Stimulated activated CD4-positive, alpha-beta T cell treated with anti-CD3 and anti-CD28 coated beads, Interleukin-15, amount 100 ng/mL, for 24 hours (primary cell): Measurements from ENCODE around the gene PCBP4.

Experiments used
- DNase-seq: peaks from one replicate; pipeline ENCODE4 v3.0.0-alpha.2; 2020

PCBP4 gene

DNA sequence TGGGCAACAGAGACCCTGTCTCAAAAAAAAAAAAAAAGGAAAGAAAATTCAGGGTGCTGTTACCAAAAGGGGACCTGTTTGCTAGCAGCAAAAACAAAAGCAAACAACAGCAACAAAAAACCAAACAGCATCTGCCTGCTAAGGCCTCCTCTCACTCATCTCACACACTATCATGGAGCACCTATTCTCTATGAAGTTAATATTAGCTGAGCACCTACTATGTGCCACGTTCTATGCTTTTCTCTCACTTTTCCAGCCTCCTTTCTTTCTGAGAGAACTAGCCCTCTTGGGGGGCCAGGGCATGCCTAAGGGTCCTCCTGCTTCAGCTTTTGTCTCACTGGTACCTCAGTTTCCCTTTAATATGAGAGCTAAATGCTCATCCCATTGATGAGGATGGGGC, 12.5 kb downstream of the PCBP4 start:
- no peak for DNase-seq

DNA sequence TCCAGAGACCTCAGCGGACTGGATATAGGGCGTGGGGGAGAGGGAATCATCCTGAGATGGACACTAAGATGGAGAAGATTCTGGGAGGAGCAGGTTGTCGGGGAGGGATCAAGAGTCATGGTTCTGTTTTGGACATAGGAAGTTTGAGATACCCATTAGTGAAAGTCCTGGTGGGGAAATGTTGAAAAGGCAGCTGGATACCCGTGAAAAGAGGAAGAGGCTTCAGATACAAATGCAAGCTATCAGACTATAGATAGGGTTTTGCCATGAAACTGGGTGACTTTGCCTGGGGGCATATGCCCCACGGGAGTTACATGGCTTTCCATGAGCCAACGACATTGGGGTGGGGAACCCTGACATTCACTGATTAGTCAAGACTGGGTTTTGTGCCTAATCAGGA, 13.1 kb downstream of the PCBP4 start:
- DNase-seq = no peak

DNA sequence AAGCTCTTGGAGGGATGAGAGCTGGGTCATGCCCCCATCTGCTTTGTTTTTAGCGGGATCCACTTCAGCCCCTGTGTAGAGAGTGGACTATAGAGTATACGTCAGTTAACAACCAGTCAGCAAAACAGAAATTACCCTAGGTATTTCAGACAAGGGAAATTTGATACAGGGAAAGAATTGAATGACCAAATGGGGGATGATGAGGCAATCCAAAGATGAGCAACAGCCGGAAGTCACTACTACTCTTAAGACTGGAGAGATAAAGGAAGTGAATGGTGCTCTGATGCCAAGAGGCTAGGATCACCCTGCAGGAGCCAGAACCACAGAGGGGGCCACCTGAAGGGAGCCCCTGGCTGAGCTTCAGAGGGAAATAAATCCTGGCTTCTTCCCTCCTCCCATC, 13.8 kb downstream of the PCBP4 start:
- DNase-seq = no peak

DNA sequence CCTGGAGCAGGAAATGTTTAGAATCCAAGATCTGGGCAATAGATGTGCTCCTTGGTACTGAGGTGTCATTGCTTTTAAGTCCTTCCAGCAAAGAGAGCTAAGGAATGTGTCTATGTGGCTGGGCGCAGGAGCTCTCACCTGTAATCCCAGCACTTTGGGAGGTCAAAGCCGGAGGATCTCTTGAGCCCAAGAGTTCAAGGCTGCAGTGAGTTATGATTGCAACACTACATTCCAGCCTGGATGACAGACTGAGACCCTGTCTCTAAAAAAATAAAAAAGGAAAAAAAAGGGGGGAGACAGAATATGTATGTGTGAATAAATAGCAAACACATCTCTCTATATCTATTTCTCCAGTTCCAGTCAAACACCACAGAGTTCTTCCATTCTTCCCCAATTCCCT, 16.4 kb downstream of the PCBP4 start:
- DNase-seq = no peak

DNA sequence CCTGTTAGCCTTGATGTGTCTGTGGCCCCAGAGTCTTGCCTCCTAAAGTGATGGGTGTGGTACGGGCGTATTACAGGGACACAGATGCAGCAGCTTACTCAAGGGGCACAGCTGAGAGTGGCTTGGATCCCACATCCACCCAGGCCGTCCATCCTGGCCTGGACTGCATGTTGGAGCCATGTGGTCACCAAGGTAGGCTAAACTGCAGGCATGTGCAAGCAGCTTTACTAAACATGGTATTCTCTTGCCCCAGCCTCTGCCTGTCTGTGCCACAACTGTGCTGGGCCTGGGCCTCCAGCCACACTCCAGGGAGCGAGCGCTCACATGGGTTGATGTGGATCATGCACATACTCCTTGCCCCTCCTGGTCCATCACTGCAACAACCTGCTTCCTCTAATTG, 18.1 kb downstream of the PCBP4 start:
- no peak for DNase-seq

DNA sequence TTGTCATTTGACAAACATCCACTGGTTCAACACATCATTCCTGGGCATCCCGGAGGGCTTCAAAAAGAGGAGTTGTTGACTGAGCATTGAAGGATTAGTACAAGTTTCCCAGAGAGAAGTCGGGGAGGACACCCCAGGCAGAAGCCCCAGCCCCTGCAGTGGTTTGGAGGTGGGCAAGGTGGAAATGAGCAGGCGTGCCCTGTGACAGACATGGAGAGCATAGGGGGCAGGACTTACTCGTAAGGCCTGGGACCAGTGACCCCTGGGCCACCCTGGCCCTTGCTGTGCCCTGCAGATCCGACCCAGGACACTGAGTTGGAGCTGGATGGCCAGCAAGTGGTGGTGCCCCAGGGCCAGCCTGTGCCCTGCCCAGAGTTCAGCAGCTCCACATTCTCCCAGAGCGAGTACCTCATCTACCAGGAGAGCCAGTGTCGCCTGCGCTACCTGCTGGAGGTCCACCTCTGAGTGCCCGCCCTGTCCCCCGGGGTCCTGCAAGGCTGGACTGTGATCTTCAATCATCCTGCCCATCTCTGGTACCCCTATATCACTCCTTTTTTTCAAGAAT, 19.2 kb downstream of the PCBP4 start:
- DNase-seq = no peak

DNA sequence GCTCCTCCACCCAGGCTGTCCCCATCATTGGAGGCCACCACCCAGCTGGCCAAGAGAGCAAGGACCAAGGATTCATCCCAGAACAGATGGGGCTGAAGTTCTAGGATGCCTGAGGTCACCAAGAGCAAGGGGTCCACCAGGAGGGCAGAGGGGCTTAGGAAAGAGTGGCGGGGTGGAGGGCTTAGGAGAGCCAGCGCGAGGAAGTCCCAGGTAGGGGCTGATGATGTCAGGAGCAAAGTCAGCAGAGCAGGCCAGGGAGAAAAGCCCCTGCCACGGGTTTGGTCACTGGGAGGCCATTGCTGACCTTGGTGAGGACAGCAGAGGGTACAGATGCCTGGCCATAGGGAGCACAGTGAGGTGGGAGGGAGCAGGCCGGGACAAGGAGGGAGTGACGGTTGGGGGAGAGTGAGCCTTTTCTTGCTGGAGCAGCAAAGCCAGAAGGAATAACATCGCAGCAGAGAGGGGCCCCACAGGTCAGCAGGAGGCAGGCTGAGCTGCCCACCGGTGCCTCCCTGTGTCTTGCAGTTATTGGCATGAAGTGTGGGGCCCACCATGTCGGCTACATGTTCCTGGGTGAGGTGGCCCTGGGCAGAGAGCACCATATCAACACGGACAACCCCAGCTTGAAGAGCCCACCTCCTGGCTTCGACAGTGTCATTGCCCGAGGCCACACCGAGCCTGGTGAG, 19.9 kb downstream of the PCBP4 start:
- no peak for DNase-seq

DNA sequence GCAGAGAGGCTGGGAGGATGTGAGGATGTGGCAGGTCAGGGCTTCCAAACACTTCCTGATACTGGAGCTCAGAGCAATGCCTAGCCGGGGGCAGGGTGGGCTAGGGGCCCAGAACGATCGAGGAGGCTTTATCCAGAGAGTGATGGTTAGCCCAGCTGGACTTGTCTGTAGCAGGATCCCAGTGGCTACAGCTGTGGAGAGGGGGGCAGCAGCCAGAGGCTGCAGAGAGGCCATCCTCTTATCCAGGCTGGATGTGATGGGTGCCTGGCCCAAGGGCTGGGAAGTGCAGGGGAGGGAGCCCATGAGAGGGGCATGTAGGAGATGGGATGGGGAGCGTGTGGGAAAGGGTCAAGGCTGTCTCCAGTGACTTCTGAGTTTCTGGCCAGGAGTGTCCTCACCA, 20.5 kb downstream of the PCBP4 start:
- DNase-seq = no peak

DNA sequence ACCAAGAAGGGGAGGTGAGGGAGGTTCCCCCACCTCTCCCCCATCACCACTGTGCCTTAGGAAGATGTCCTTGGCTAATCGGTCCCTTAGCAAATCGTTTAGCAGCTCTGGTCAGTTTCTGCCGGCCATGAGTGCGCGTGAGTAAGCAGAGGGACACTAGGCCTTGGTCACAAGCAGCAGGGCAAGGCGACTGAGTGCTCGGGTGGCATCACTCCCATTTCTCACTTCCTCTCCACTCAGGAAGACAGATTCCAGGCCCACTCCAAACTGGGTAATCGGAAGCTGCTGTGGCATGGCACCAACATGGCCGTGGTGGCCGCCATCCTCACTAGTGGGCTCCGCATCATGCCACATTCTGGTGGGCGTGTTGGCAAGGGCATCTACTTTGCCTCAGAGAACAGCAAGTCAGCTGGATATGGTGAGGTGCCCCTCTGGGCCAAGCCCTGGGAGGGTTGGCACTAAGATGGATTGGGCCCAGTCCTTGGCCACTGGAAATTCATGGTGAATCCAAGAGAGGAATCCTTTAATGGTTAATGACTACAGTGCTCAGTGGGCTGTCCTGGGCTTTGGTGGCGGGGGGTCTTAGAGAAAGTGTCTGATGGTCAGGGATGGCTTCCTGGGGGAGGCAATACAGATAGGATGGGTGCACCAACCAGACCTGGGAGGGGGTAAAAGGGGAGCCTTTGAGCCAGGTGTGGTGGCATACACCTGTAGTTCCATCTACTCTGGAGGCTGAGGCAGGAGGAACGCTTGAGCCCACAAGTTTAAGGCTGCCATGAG, 21.1 kb downstream of the PCBP4 start:
- DNase-seq = no peak

DNA sequence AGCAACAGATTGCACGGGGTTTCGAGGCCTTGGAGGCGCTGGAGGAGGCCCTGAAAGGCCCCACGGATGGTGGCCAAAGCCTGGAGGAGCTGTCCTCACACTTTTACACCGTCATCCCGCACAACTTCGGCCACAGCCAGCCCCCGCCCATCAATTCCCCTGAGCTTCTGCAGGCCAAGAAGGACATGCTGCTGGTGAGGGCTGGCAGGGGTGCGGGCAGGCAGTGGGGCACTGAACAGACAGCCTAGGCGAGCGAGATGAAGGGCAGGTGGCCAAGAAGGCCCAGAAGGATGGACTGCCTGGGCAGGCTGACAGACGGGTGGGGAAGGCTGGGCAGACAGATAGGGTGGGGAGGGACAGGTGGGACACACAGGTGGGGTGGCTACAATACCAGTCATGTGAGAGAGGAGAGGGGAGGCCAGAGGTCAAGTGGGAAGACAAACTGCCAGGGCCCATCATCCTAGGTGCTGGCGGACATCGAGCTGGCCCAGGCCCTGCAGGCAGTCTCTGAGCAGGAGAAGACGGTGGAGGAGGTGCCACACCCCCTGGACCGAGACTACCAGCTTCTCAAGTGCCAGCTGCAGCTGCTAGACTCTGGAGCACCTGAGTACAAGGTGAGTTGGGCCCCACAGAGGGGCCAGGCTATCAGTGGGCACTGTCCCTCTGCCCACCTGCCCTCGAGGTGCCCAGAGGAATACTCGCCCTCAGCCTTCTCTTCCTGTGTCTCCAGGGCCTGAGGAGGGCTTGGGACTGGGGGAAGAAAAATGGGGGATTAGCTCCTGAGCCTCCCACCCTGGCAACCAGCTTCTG, 22.0 kb downstream of the PCBP4 start:
- no peak for DNase-seq

DNA sequence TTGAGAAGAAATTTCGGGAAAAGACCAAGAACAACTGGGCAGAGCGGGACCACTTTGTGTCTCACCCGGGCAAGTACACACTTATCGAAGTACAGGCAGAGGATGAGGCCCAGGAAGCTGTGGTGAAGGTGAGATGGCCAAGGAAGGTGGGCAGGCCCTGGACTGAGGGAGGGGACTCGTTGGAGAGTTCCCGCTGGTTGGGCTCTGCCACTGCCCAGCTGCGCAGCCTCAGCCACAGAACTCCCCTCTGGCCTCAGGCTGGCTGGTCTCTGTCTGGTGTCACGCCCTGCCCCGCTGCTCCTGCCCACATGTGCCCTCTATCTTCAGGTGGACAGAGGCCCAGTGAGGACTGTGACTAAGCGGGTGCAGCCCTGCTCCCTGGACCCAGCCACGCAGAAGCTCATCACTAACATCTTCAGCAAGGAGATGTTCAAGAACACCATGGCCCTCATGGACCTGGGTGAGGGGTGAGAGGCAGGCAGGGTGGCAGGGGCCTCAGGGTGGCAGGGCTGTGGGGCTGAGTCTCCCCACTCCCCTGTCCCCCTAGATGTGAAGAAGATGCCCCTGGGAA, 22.7 kb downstream of the PCBP4 start:
- DNase-seq = no peak

DNA sequence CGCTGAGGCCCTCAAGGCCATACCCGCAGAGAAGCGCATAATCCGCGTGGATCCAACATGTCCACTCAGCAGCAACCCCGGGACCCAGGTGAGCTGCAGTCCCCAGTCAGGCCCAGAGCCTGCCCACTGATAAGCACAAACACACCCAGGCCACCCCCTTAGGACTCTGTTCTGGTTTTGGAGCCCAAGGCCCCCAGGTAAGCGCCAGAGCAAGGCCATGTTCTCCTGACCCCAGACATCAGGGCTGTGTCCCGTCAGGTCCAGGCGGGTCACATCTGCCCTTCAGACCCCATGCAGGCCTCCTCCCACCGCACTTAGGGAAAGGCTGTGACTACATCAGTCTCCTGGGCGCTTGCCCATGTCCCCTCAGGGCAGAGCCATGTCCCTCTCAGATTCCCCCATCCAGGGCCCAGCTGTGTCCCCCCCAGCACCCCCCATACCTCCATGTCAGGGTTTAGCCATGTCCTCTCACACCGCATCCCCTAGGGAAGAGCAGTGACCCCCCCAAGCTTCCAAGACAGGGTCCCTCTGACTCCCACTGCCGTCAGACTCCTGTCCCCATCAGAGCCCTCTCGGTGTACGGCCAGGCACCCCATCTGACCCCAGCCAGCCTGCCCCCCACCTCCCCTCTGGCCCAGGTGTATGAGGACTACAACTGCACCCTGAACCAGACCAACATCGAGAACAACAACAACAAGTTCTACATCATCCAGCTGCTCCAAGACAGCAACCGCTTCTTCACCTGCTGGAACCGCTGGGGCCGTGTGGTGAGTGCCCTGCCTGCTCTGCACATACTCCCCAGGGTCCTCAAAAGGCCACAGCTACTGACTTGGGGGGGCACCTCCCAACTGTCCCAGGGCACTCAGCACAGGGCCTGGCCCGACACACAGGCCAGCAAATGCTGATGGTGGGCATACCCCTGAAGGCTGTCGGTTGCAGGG, 23.5 kb downstream of the PCBP4 start:
- DNase-seq = no peak

DNA sequence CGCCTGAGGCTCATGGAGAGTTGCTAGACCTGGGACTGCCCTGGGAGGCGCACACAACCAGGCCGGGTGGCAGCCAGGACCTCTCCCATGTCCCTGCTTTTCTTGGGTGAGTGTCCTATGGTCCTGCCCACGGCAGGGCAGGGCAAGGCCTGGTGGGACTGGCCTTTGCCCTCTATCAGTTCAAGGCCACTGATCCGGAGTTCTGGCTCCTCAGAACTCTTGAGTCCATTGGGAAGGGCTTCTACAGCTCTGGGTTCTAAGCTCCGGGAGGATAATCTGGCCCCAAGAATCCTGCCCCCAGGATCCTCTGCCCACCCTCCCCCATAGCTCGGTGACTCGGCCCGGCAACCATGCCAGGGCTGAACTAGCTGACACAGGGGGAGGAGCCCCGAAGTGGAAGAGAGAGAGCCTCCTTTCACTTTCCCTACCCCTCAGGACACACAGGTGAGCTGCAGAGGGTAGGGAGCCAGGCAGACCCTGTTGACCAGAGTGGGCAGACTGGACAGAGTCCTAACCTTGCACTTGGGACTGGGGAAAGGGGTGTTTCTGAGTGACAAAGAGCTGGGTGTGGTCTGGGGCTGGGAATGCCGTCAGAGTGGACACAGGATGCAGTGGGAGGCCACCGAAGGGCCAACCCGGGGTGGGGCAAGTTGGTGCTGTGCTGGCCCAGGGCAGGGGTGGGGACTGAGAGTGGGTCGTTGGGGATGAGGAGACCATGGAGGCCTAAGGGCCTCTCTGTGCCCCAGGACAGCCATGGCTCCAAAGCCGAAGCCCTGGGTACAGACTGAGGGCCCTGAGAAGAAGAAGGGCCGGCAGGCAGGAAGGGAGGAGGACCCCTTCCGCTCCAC, 24.4 kb downstream of the PCBP4 start:
- DNase-seq = peak; percentile 79

DNA sequence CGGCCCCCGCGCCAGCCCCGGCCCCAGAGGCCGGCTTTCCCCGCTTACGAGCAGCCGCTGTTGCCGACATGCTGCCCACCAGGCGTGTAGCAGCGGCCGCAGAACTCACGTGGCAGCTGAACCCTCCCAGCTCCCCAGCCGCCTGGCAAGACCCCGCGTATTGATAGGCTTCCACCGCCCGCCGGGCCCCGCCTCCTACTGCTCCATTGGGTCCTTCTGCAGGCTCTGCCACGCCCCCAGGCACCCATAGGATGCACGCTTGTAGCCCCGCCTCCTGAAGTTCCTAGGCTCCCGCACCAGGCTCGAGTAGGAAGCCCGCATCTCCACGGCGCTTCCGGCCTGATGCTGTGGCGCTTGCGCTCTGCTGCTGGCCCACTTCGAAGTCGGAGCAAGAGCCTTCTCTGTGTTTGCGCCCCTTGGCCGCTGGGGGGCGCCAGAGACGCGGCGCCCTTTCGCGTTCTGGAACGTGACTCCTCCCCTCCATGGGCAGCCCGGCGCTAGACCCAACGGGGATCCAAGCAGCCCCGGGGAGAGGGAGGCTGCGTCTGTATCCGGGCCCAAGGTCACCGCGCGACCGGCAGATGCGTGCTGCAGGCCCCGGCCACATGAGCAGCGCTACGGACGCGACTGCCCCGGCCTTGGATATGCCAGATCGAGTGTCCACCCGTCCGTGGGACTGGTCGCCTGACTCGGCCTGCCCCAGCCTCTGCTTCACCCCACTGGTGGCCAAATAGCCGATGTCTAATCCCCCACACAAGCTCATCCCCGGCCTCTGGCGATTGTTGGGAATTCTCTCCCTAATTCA, 25.3 kb downstream of the PCBP4 start, which contains the start of the genes PARP3 and RRP9:
Gene PARP3, plus strand, starts transcription at position 566 of the 805 bp plus-strand sequence. CDS start 993 bp downstream, outside the sequence.
Gene RRP9, minus strand, starts transcription at position 107 of the 805 bp plus-strand sequence. Its CDS starts 37 bp downstream, at position 70.
- peak; percentile 100 for DNase-seq

DNA sequence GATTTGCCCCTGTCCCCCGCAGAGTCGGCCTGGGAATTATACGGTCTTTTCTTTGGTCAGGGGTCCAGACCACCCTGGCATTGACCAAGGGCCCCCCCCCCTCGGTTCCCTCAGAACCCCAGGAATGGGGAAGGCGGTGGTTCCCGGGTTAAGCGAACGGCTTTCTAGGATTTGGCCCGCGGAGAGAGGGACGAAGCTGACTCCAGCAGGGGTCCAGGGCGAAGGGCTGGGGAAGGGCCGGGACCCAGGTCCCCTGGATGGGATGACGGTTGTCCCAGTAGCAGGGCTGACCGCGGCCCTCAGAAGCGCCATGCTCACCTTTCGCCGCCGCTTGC, 25.8 kb downstream of the PCBP4 start:
- DNase-seq = no peak

DNA sequence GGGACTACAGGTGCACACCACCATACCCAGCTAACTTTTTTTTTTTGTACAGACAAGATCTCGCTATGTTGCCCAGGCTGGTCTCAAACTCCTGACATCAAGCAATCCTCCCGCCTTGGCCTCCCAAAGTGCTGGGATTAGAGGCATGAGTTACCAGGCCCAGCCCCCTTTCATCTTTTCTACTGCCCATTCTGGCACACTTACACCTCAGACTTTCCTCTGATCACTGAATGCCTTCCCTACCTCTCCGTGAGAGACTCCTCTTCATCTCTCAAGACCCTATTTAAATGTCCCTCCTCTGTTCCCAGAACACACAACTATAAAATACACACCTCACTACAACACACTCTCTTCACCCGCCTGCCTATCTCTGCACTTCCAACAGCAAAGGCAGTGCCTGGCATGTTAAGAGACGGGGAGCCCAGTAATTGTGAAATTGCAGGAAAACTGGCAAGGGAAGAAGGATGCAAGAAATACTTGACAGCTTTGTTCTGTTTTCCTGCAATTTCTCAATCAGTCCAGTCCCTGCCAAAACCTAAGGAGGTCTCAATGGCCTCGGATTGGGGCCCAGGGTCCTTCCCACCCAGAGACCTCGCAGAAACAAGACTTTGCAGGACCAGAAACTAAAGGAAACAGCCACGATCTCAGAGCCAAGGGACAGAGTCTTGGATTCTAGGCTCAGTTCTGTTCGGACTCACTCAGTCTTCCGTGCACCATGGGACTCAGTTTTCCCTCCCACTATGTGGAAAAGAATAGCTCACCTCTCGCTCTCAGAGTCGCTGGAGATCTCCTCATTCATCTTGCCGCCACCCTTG, 26.4 kb downstream of the PCBP4 start:
- no peak for DNase-seq

DNA sequence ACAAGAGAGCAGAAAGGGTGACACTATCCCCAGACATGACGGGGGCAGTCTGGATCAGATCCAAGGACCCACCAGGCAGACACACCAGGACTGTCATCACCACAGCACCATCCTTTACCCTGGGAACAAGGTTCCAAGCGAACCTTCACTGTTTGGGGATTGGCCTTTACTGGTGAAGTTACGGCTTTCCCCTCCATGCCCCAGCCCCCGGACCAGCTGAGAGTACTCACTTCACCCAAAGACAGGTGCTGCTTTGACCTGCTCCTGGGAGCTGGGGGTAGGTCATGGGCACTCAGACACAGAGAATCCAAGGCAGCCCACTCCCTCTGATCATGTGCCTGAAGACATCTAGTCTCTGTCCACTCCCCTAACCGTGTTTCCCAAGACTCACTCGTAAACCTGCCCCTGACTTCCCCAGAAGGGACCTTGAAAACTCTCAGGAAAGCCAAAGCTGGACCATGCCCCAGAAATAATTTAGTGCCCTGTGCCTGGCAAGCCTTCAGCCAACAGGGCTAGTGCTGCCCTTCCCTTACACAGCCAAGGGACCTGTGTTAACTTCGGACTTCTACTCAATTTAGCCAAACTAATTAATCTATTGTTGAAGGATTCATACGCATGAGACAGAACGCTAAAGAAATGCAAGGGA, 28.4 kb downstream of the PCBP4 start:
- no peak for DNase-seq
